Upper lobe of right lung (tissue), 1 donor: ENCODE measurements around the gene TCF12. TPM values are rescaled to one million over a fixed set of nuclear protein-coding genes. Genes with fewer than 3 reads are reported as not detected.

ENCODE experiments used
- ATAC-seq: fragments of 200-7000 bp; cut with Tn5 transposase; one replicate; pipeline ENCODE4 v1.9.1; 2020; ENCODE audit warnings: mild to moderate bottlenecking, moderate library complexity
- DNase-seq: peaks from one replicate; pipeline ENCODE4 v3.0.0-alpha.2; 2020
- H3K27ac ChIP-seq: fragments of 200-600 bp; one replicate; pipeline ENCODE4 v1.8.0; 2022
- H3K27me3 ChIP-seq: fragments of 200-600 bp; one replicate; pipeline ENCODE4 v1.8.0; 2022; ENCODE audit warnings: mild to moderate bottlenecking
- H3K36me3 ChIP-seq: fragments of 200-600 bp; one replicate; pipeline ENCODE4 v1.8.0; 2022
- H3K4me1 ChIP-seq: fragments of 200-600 bp; one replicate; pipeline ENCODE4 v1.8.0; 2022
- H3K4me3 ChIP-seq: fragments of 200-600 bp; one replicate; pipeline ENCODE4 v1.8.0; 2022; ENCODE audit warnings: mild to moderate bottlenecking
- H3K9me3 ChIP-seq: fragments of 200-600 bp; one replicate; pipeline ENCODE4 v1.8.0; 2022
- CTCF ChIP-seq: fragments of 200-600 bp; IDR thresholded peaks from one replicate; pipeline ENCODE4 v1.8.0; 2022; ENCODE audit warnings: antibody characterized with exemption
- intact Hi-C: fragments of 100-400 bp; cut with DNase I; formaldehyde crosslinking; loops from one replicate; pipeline ENCODE4 v1.11.0; 2022
- total RNA-seq: library from RNA; stranded (reverse); fragmentation: NEBNext Ultra II Directional; extraction: Animal tissue kit (Norgen Biotek cat#: 25700); gene quantifications from one replicate; pipeline ENCODE4 v1.2.1, GENCODE V29; 2021
- donor health status: DM: no; HTN: yes; CAD: no; lungs with severe emphysema.

The TCF12 gene
- total RNA-seq, 1 donor from 2014 or later = 103 TPM

GRCh38 chr15:57048930-57049549 is 130.6 kb downstream of the TCF12 start:
- DNase-seq (no peak), ATAC-seq (no peak)
- TF ChIP-seq CTCF = no peak
- intact Hi-C loops = no loop called here
- Histone ChIP-seq H3K9me3 (no peaks in the 10 kb centered on the region), H3K4me1 (peaks cover under 1% of the 10 kb centered on the region), H3K27ac (no peak overlapping the region), H3K27me3 (no peaks in the 10 kb centered on the region), H3K36me3 (no peaks in the 10 kb centered on the region), H3K4me3 (no peak overlapping the region)

- peaks cover 9% of the 10 kb centered on the region for H3K4me1 ChIP-seq
- ATAC-seq (no peak), DNase-seq (no peak)
- no peaks in the 10 kb centered on the region for H3K9me3 ChIP-seq
- TF ChIP-seq CTCF = no peak
- intact Hi-C loops = no loop called here
- H3K27ac ChIP-seq = no peak overlapping the region
- H3K4me3 ChIP-seq = no peak overlapping the region
- no peaks in the 10 kb centered on the region for H3K27me3 ChIP-seq
- no peaks in the 10 kb centered on the region for H3K36me3 ChIP-seq
These were observed 135.0 kb downstream of the TCF12 start for GRCh38 chr15:57053470-57053869.

GRCh38 chr15:57054204-57054750 is 135.8 kb downstream of the TCF12 start:
- Histone ChIP-seq H3K9me3 (no peaks in the 10 kb centered on the region), H3K36me3 (no peaks in the 10 kb centered on the region), H3K27me3 (no peaks in the 10 kb centered on the region), H3K4me1 (peaks cover 9% of the 10 kb centered on the region), H3K4me3 (no peak overlapping the region), H3K27ac (no peak overlapping the region)
- no peak for ATAC-seq
- intact Hi-C loops = no loop called here
- DNase-seq = no peak
- no peak for TF ChIP-seq CTCF

DNA sequence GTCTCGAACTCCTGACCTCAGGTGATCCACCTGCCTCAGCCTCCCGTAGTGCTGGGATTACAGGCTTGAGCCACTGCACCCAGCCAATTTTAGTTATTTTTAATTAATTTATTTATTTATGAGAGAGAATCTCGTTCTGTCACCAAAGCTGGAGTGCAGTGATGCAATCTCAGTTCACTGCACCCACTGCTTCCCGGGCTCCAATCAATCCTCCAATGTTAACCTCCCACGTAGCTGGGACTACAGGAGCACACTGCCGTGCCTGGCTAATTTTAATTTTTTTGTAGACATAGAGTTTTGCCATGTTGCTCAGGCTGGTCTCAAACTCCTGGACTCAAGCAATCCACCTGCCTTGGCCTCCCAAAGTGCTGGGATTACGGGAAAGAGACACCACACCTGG is 137.9 kb downstream of the TCF12 start:
- Histone ChIP-seq H3K36me3 (no peaks in the 10 kb centered on the region), H3K4me1 (peaks cover 9% of the 10 kb centered on the region), H3K9me3 (no peaks in the 10 kb centered on the region), H3K27ac (no peak overlapping the region), H3K4me3 (no peak overlapping the region), H3K27me3 (no peaks in the 10 kb centered on the region)
- TF ChIP-seq CTCF = no peak
- intact Hi-C loops = no loop called here
- DNase-seq (no peak), ATAC-seq (no peak)

DNA sequence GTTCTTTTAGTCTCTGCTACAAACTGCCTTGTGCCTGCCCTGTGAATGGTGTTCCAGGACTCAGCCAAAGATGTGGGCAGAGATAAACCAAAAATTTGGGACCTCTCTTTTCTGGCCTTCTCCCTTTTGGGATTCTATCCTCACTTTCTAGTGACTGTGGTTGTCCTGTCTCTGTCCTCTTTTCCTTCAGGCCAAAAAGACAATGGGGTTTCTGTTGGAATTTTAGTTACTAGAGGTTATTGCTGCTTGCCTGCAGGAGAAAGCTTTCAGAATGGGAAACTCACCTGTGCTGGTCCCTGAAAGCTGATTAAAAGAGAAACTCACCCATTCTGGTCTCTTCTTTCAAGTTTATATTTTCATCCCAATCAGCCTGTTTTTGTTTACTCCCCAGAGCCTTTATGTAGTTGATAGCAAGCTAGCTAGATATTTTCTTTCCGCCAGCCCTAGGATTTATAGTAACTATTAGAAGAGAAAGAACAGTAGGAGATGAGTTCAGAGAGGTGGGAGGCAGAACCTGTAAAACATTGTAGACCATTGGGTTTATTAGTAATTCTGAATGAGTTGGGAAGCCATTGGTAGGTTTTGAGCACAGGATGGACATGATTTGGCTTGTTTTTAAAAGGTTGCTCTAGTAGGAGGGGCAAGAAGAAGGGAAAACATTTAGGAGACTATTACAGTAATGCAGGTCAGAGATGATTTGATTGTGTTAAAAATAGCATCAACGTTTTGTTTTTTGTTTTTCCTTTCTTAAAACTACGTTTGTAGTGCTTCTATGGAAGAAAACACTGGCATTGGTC is 138.9 kb downstream of the TCF12 start:
- H3K4me3 ChIP-seq = no peak overlapping the region

More for the DNA sequence above, 138.9 kb downstream of the TCF12 start:
- TF ChIP-seq CTCF = no peak
- no peak for DNase-seq
- Histone ChIP-seq H3K36me3 (no peaks in the 10 kb centered on the region), H3K27ac (no peak overlapping the region), H3K4me1 (peaks cover 9% of the 10 kb centered on the region), H3K9me3 (no peaks in the 10 kb centered on the region), H3K27me3 (no peaks in the 10 kb centered on the region)
- intact Hi-C loops = no loop called here
- ATAC-seq = no peak
